GM12891 (cell line): ENCODE measurements around the gene KRT82.

ENCODE experiments used
- PAX5 ChIP-seq: IDR thresholded peaks from 2 replicates; pipeline ENCODE4 v1.6.1; 2011; ENCODE audit warnings: low read length, moderate library complexity, mild to moderate bottlenecking; ENCODE audit not compliant: insufficient read depth, severe bottlenecking
- POLR2A ChIP-seq: IDR thresholded peaks from 2 replicates; pipeline ENCODE4 v1.6.1; 2011; ENCODE audit warnings: low read depth, low read length, control low read depth
- POLR2AphosphoS5 ChIP-seq: IDR thresholded peaks from 2 replicates; pipeline ENCODE4 v1.6.1; 2011; ENCODE audit warnings: low read depth, low read length, control low read depth
- SPI1 ChIP-seq: IDR thresholded peaks from 2 replicates; pipeline ENCODE4 v1.6.1; 2011; ENCODE audit warnings: low read depth, low read length, control low read depth
- TAF1 ChIP-seq: IDR thresholded peaks from 2 replicates; pipeline ENCODE4 v1.6.1; 2011; ENCODE audit warnings: low read depth, low read length, control low read depth

DNA sequence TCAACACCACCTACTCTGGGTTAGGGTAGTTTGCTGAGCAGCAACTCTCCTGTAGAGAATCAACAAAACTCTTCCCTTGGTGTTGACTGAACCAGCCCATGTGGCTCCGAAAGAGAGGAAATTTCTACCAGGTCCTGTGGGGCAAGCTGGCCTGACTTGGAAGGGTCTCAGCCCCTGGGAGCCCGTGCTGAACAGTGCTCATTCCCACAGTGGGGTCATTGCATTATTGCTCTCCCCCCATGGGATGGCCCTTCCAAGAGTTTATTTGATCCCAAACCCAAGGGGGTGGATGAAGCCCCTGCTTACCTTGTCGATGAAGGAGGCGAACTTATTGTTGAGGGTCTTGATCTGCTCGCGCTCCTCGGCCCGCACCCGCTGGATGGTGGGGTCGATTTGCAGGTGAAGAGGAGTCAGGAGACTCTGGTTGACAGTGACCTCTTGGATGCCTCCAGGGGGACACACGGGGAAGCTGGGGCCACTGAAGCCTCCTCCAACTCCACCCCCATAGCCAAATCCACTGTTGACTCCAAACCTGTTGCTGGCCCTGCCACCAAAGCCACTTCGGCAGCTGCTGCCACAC is 27.5 kb upstream of the KRT82 start:
- TF ChIP-seq POLR2A (no peak), POLR2AphosphoS5 (no peak), SPI1 (no peak), PAX5 (no peak), TAF1 (no peak)
